ENCODE measurements around the gene CDCA4. TPM values are rescaled to one million over a fixed set of nuclear protein-coding genes. Genes with fewer than 3 reads are reported as not detected.

Gene CDCA4
- polyA plus RNA-seq, 2 of the 4 experiments (the other 2 are of a cell fraction) = 24.2 to 26.9 TPM

GRCh38 chr14:104968153-104968527 lies 52.7 kb downstream of the CDCA4 start:
- ATAC-seq (peak in 1 of 2 experiments; percentile 33; a peak in 3 of 6 replicates), FAIRE-seq (no peak), DNase-seq (ENCODE audit: low read depth in 1 of 2, low spot score in 1 of 2) (peak; percentile 47 to 64)
- Histone ChIP-seq H3K4me3 (peak overlapping the region; percentile 67), H3K27ac (peak overlapping the region; percentile 97 to 99), H3K4me1 (peaks cover 62% of the 10 kb centered on the region), H3K9me3 (no peaks in the 10 kb centered on the region), H3K4me2 (peak overlapping the region; percentile 97)
- ChIA-PET CTCF (interaction anchor here (1.1 to 8.7 kb wide), 6 partner anchors 10 to 119 kb away, joined by 3 to 86 read pairs (median 6); no protein-coding TSS in a partner anchor), POLR2A (interaction anchor here (1.3 kb wide), 1 partner anchor 53 kb away, joined by 5 read pairs; the partner anchor contains the start of gene CDCA4)
- 21% methylated on average over 5 of the region's 12 CpGs for WGBS (ENCODE audit: missing lambda C conversion rate)
- TF ChIP-seq HEYL (CRISPR knock-in tag; IDR thresholded peaks at IDR 0.05) (no peak), GATA3 (IDR thresholded peaks at IDR 0.05; ENCODE audit: borderline replicate concordance) (no peak), ZNF302 (CRISPR knock-in tag; IDR thresholded peaks at IDR 0.05) (no peak), BCL3 (IDR thresholded peaks at IDR 0.05) (no peak), TFCP2L1 (CRISPR knock-in tag; IDR thresholded peaks at IDR 0.05) (no peak), KDM1A (IDR thresholded peaks at IDR 0.05; ENCODE audit: low read depth) (no peak), HES2 (IDR thresholded peaks at IDR 0.05) (no peak), SREBF2 (IDR thresholded peaks at IDR 0.05) (no peak), EHF (CRISPR knock-in tag; IDR thresholded peaks at IDR 0.05) (no peak), NR3C1 (IDR thresholded peaks at IDR 0.05) (no peak), CTCF (IDR thresholded peaks at IDR 0.05) (no peak), NFE2L2 (conservative IDR thresholded peaks at IDR 0.05; ENCODE audit: low read length) (no peak), JUNB (IDR thresholded peaks at IDR 0.05) (no peak)

GRCh38 chr14:104967386-104968152 lies 53.3 kb downstream of the CDCA4 start:
- TF ChIP-seq ZC3H11A (IDR thresholded peaks at IDR 0.05) = no peak
- peak; percentile 15; the same call in 1 of the 2 replicates for TF ChIP-seq MAX (IDR thresholded peaks at IDR 0.05)
- TF ChIP-seq HOXA7 (CRISPR knock-in tag; IDR thresholded peaks at IDR 0.05) = 0 out of 2 replicates have a peak, but pooled peaks have one; percentile 2
- FAIRE-seq (no peak), DNase-seq (ENCODE audit: low read depth in 1 of 2, low spot score in 1 of 2) (peak in 1 of 2 experiments; percentile 36), ATAC-seq (peak in 1 of 2 experiments; percentile 2; a peak in 2 of 6 replicates)
- Histone ChIP-seq H3K4me3 (peak overlapping the region; percentile 67), H3K9me3 (no peaks in the 10 kb centered on the region), H3K27ac (peak overlapping the region; percentile 97 to 99), H3K4me1 (peaks cover 57% of the 10 kb centered on the region), H3K4me2 (peak overlapping the region; percentile 97)
- 40% methylated on average over 17 of the region's 36 CpGs for WGBS (ENCODE audit: missing lambda C conversion rate)
- CTCF ChIA-PET = interaction anchor here (1.0 to 8.7 kb wide), 6 partner anchors 8 to 120 kb away, joined by 3 to 86 read pairs (median 6); no protein-coding TSS in a partner anchor
- POLR2A ChIA-PET = no interaction called here

DNA sequence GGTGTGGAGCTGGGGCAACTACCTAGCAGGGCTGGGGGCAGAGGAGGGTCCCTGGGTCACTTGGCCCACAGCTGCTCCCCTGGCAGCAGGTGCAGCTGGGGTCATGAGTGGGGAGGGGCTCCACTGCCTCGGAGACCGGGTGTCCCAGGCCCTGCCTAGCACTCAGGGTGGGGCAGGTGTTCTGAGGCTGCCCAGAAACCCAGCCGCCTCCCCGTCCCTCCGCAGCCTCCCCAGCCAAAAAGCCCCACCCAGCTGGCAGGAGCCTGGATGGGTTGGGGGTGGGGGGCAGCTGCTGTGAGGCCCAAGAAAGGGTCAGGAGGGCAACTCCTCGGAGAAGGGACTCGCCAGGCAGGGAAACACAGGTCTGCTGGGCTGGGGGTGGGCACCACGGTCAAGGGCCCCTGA lies 53.9 kb downstream of the CDCA4 start:
- H3K9me3 ChIP-seq = no peaks in the 10 kb centered on the region
- DNase-seq (ENCODE audit: low read depth in 1 of 2, low spot score in 1 of 2) (no peak), FAIRE-seq (no peak), ATAC-seq (no peak)
- H3K27ac ChIP-seq = peak overlapping the region; percentile 97 to 99
- no peak overlapping the region for H3K4me3 ChIP-seq
- WGBS (ENCODE audit: missing lambda C conversion rate) = 70% methylated on average over 6 of the region's 8 CpGs
- peak overlapping the region; percentile 97 for H3K4me2 ChIP-seq
- ChIA-PET POLR2A (no interaction called here), CTCF (interaction anchor here (1.0 to 8.7 kb wide), 4 partner anchors 9 to 71 kb away, joined by 3 to 86 read pairs (median 24); no protein-coding TSS in a partner anchor)
- H3K4me1 ChIP-seq = peaks cover 51% of the 10 kb centered on the region
- no peak for TF ChIP-seq HOXB5 (CRISPR knock-in tag; IDR thresholded peaks at IDR 0.05)
- TF ChIP-seq ZSCAN20 (CRISPR knock-in tag; IDR thresholded peaks at IDR 0.05) = no peak
- no peak for TF ChIP-seq ZFP36 (IDR thresholded peaks at IDR 0.05; ENCODE audit: borderline replicate concordance, partially characterized antibody)
- no peak for TF ChIP-seq GATA3 (IDR thresholded peaks at IDR 0.05; ENCODE audit: borderline replicate concordance)
- no peak for TF ChIP-seq RCOR1 (IDR thresholded peaks at IDR 0.05; ENCODE audit: low read depth, low read length)
- TF ChIP-seq SMC3 (IDR thresholded peaks at IDR 0.05) = no peak
- TF ChIP-seq MAFK (IDR thresholded peaks at IDR 0.05; ENCODE audit: partially characterized antibody) = no peak
- no peak for TF ChIP-seq HMGXB4 (CRISPR knock-in tag; IDR thresholded peaks at IDR 0.05; ENCODE audit: borderline replicate concordance)
- TF ChIP-seq ATOH8 (CRISPR knock-in tag; IDR thresholded peaks at IDR 0.05; ENCODE audit: low read depth) = no peak
- TF ChIP-seq PBX3 (IDR thresholded peaks at IDR 0.05) = no peak
- no peak for TF ChIP-seq EHF (CRISPR knock-in tag; IDR thresholded peaks at IDR 0.05)
- no peak for TF ChIP-seq CHD4 (IDR thresholded peaks at IDR 0.05; ENCODE audit: borderline replicate concordance)

All from A549 (cell line).